Esophagus squamous epithelium (tissue), 5 donors: ENCODE results near the gene SPACA4. TPM values are rescaled to one million over a fixed set of nuclear protein-coding genes. Genes with fewer than 3 reads are reported as not detected.

ENCODE experiments used
- DNase-seq: peaks from one replicate; lab custom pipeline; 2025; lab: John Stamatoyannopoulos, UW
- H3K27ac ChIP-seq, 4 donors: fragments of 200-600 bp; sonication (generic); one replicate each; pipeline ENCODE4 v1.5.1; 2016 to 2019; ENCODE audit warnings: mild to moderate bottlenecking in 1 of 4
- H3K27me3 ChIP-seq, 4 donors: fragments of 200-600 bp; sonication (generic); 1 replicate in 3 of 4; 2 replicates in 1 of 4; pipeline versions ENCODE4 v1.5.1 to v1.6.0; 2017 to 2021; ENCODE audit warnings: antibody characterized with exemption in 1 of 4
- H3K36me3 ChIP-seq, 3 donors: fragments of 200-600 bp; sonication (generic); one replicate each; pipeline ENCODE4 v1.5.1; 2016 to 2019
- H3K4me1 ChIP-seq, 3 donors: fragments of 200-600 bp; sonication (generic); one replicate each; pipeline ENCODE4 v1.5.1; 2017 to 2019
- H3K4me3 ChIP-seq, 4 donors: fragments of 200-600 bp; sonication (generic); 1 replicate in 3 of 4; 2 replicates in 1 of 4; pipeline ENCODE4 v1.5.1; 2016 to 2019; ENCODE audit warnings: mild to moderate bottlenecking in 2 of 4, moderate library complexity in 1 of 4
- H3K9me3 ChIP-seq, 3 donors: fragments of 200-600 bp; sonication (generic); one replicate each; pipeline ENCODE4 v1.5.1; 2016 to 2019
- POLR2A ChIP-seq, 4 donors: fragments of 450-650 bp; IDR thresholded peaks; one replicate each; pipeline ENCODE4 v1.6.1; 2017; ENCODE audit warnings: antibody characterized with exemption in 4 of 4, mild to moderate bottlenecking in 4 of 4, moderate library complexity in 3 of 4
- WGBS, 2 donors: methylation state at CpG; one replicate each; pipeline ENCODE4 v1.1.5; 2018; 5-methylcytosine and 5-hydroxymethylcytosine counted together
- intact Hi-C: fragments of 100-400 bp; cut with DNase I; formaldehyde crosslinking; loops from one replicate; pipeline ENCODE4 v1.15.0; 2022
- total RNA-seq, 4 donors: library from RNA; depleted of rRNA; stranded (reverse); fragments of >200 nt; gene quantifications; one replicate each; pipeline ENCODE4 v1.1.0, GENCODE V29; 2016
- TF ChIP-seq, protein P1 (sequence below), 6 experiments: fragments of 450-650 bp in 4 of 6; fragments of 200-600 bp in 2 of 6; sonication (generic) in 2 of 6; IDR thresholded peaks; one replicate each; pipeline ENCODE4 v1.5.1; 2016 to 2019; ENCODE audit warnings: antibody characterized with exemption in 6 of 6, mild to moderate bottlenecking in 4 of 6, moderate library complexity in 4 of 6
- donor health status: DM: yes; HTN: yes; CAD: no.

SPACA4 gene, protein sequence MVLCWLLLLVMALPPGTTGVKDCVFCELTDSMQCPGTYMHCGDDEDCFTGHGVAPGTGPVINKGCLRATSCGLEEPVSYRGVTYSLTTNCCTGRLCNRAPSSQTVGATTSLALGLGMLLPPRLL
- total RNA-seq, result 1 to 10 TPM in 3 of 4 donors, not detected in 1; 1.3 to 1.7 (median 1.4) TPM

GRCh38 chr19:48606463-48607358 is at the start of gene SPACA4:
Gene SPACA4 (plus strand): TSS chr19:48606742. CDS start chr19:48606979, 237 bp downstream.
- Histone ChIP-seq H3K36me3 (no peaks in the 10 kb centered on the region), H3K4me3 (no peak within 1 kb of the TSS), H3K27ac (no peak within 1 kb of the TSS), H3K27me3 (no peaks in the 10 kb centered on the region), H3K4me1 (peaks cover 0 to 4% (median 0%) of the 10 kb centered on the region in 3 donors), H3K9me3 (no peaks in the 10 kb centered on the region)
- intact Hi-C loops, result no loop called here
- TF ChIP-seq POLR2A (IDR thresholded peaks at IDR 0.05), result no peak
- TF ChIP-seq, protein P1, sequence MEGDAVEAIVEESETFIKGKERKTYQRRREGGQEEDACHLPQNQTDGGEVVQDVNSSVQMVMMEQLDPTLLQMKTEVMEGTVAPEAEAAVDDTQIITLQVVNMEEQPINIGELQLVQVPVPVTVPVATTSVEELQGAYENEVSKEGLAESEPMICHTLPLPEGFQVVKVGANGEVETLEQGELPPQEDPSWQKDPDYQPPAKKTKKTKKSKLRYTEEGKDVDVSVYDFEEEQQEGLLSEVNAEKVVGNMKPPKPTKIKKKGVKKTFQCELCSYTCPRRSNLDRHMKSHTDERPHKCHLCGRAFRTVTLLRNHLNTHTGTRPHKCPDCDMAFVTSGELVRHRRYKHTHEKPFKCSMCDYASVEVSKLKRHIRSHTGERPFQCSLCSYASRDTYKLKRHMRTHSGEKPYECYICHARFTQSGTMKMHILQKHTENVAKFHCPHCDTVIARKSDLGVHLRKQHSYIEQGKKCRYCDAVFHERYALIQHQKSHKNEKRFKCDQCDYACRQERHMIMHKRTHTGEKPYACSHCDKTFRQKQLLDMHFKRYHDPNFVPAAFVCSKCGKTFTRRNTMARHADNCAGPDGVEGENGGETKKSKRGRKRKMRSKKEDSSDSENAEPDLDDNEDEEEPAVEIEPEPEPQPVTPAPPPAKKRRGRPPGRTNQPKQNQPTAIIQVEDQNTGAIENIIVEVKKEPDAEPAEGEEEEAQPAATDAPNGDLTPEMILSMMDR (IDR thresholded peaks at IDR 0.05), result no peak
- DNase-seq, result no peak
- 78% methylated on average over 4 of the region's 39 CpGs; no CpG with 5 or more reads in 1 of the 2 donors for WGBS, 2 donors

DNA sequence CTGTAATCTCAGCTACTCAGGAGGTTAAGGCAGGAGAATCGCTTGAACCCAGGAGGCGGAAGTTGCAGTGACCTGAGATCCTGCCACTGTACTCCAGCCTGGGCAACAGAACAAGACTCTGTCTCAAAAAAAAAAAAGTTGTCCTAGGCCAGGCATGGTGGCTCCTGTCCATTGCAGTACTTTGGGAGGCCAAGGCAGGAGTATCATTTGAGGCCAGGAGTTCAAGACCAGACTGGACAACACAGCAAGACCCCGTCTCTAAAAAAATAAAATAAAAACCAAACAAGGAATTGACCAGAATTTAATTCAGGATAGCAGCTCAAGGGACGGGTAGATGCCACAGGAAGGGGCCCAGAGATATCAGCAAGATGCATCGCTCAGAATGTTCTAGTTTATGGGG is 49.7 kb upstream of the SPACA4 start:
- no peak for TF ChIP-seq POLR2A (IDR thresholded peaks at IDR 0.05)
- TF ChIP-seq, protein P1 (IDR thresholded peaks at IDR 0.05), result no peak
- no peak for DNase-seq
- peaks cover 0 to 12% (median 0%) of the 10 kb centered on the region in 4 donors for H3K27me3 ChIP-seq
- H3K4me1 ChIP-seq, result peaks cover 0 to 79% (median 11%) of the 10 kb centered on the region in 3 donors
- H3K9me3 ChIP-seq, result no peaks in the 10 kb centered on the region
- 81 to 89% methylated on average over 5 of the region's 5 CpGs for WGBS, 2 donors
- H3K27ac ChIP-seq, result peak overlapping the region in 3 of 4 donors; percentile 72 to 90 (median 76)
- intact Hi-C loops, result no loop called here
- peaks cover 0 to 19% (median 0%) of the 10 kb centered on the region in 3 donors for H3K36me3 ChIP-seq
- no peak overlapping the region for H3K4me3 ChIP-seq

- H3K36me3 ChIP-seq, result peaks cover 0 to 19% (median 0%) of the 10 kb centered on the region in 3 donors
- no peak for DNase-seq
Observed at GRCh38 chr19:48558018-48558684, 48.4 kb upstream of the SPACA4 start.

GRCh38 chr19:48560095-48560530 is 46.4 kb upstream of the SPACA4 start:
- intact Hi-C loops, result no loop called here
- 80% methylated on average over 4 to 6 of the region's 6 CpGs for WGBS, 2 donors
- Histone ChIP-seq H3K4me3 (no peak overlapping the region), H3K27me3 (peaks cover 0 to 3% (median 0%) of the 10 kb centered on the region in 4 donors), H3K36me3 (peaks cover 0 to 19% (median 0%) of the 10 kb centered on the region in 3 donors), H3K27ac (no peak overlapping the region), H3K9me3 (no peaks in the 10 kb centered on the region), H3K4me1 (peaks cover 0 to 73% (median 3%) of the 10 kb centered on the region in 3 donors)
- TF ChIP-seq POLR2A (IDR thresholded peaks at IDR 0.05), result no peak
- TF ChIP-seq, protein P1 (IDR thresholded peaks at IDR 0.05), result no peak
- DNase-seq, result no peak

More at GRCh38 chr19:48558018-48558684, 48.4 kb upstream of the SPACA4 start:
- WGBS, 2 donors, result 9 to 17% methylated on average over 8 to 22 of the region's 27 CpGs
- intact Hi-C loops, result no loop called here
- H3K27ac ChIP-seq, result peak overlapping the region; percentile 69 to 90 (median 74)
- peaks cover 0 to 74% (median 8%) of the 10 kb centered on the region in 3 donors for H3K4me1 ChIP-seq
- no peaks in the 10 kb centered on the region for H3K9me3 ChIP-seq
- H3K4me3 ChIP-seq, result peak overlapping the region in 3 of 4 donors; percentile 17 to 51 (median 25)
- no peak for TF ChIP-seq POLR2A (IDR thresholded peaks at IDR 0.05)
- TF ChIP-seq, protein P1 (IDR thresholded peaks at IDR 0.05), result no peak
- H3K27me3 ChIP-seq, result peaks cover 0 to 6% (median 0%) of the 10 kb centered on the region in 4 donors
